HG03175 (cell line): ENCODE data around the gene EIF3K.
A peak's percentile ranks its signal among the peaks of the same experiment; 100 is the strongest.
"Not testable (repeated sequence)": the region's sequence is repeated elsewhere in the genome, so short reads cannot be mapped to it uniquely, and the experiment has no call there.

ENCODE experiments used
- ATAC-seq: cut with Tn5 transposase; IDR thresholded peaks from one replicate; pipeline ENCODE4 v1.9.1; 2021; ENCODE audit warnings: mild to moderate bottlenecking, moderate library complexity; ENCODE audit not compliant: unreplicated experiment

The EIF3K gene, protein sequence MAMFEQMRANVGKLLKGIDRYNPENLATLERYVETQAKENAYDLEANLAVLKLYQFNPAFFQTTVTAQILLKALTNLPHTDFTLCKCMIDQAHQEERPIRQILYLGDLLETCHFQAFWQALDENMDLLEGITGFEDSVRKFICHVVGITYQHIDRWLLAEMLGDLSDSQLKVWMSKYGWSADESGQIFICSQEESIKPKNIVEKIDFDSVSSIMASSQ

GRCh38 chr19:38618590-38619360 is at the start of gene EIF3K:
Gene EIF3K, plus strand, starts transcription at chr19:38619188. Its CDS starts 81 bp downstream, at chr19:38619269.
- ATAC-seq = peak; percentile 49

DNA sequence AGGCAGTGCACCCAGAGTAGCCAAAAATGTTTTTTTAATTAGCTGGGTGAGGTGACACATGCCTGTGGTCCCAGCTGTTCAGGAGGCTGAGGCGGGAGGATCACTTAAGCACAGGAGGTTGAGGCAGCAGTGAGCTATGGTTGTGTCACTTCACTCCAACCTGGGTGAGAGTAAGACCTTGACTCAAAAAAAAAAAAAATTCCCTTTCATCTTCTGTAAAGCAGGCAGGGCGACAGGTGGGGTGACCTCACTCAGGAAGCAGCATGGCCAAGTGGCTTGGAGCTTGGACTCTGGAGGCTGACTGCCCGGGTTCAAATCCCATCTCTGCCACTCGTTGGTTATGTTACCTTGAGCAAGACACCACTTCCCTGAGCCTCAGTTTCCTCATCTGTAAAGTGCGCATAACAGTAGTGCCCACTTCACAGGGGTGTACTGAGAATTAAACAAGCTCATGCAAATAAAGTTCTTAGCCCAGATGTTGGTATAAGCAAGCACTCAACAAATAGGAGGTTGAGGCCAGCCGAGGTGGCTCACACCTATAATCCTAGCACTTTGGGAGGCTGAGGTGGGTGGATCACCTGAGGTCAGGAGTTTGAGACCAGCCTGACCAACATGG is 49.5 kb upstream of the EIF3K start:
- ATAC-seq = no peak

- ATAC-seq = no peak
Measured at GRCh38 chr19:38571682-38572081, 47.3 kb upstream of the EIF3K start.

- no peak for ATAC-seq
Measured at GRCh38 chr19:38577826-38578225, 41.2 kb upstream of the EIF3K start.

DNA sequence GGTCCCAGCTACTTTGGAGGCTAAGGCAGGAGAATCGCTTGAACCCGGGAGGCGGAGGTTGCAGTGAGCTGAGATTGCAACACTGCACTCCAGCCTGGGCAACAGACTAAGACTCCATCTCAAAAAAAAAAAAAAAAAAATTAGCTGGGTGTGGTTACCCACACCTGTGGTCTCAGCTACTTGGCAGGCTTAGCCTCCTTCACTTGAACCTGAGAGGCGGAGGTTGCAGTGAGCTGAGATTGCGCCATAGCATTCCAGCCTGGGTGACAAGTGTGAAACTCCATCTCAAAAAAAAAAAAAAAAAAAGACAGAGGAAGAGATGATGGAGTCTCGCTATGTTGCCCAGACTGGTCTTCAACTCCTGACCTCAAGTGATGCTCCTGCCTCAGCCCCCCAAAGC is 39.7 kb upstream of the EIF3K start:
- not testable (repeated sequence) for ATAC-seq

GRCh38 chr19:38580080-38580479 is 38.9 kb upstream of the EIF3K start:
- no peak for ATAC-seq

DNA sequence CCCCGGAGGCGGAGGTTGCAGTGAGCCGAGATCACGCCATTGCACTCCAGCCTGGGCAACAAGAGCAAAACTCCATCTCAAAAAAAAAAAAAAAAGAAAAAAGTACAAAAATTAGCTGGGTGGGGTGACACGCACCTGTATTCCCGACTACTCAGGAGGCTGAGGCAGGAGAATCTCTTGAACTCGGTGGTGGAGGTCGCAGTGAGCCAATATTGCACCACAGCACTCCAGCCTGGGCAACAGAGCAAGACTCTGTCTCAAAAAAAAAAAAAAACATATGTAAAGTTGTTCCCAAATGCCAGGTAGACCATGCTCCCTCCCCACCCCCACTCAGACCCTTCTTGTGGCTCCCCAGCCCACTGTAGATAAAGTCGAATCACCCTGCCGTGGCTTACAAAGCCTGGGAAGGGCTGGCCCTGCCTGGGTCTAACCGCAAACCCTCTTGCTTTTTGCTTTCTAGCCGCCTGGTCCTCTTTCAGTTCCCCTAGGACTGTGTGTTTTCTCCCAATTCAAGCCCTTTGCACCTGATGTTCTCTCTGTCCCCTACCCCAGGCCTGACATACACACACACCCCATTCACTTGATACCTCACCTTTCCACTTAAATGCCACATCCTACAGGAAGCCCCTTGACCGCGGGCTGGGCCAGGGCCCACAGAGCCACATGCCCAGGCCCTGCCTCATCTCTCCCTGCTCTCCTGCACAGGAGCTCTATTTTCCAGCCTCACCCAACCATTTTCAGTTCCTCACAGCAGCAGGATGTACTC is 35.6 kb upstream of the EIF3K start:
- ATAC-seq = no peak

- ATAC-seq = no peak
Measured at GRCh38 chr19:38583985-38584305, 35.0 kb upstream of the EIF3K start.

GRCh38 chr19:38587562-38587961 is 31.4 kb upstream of the EIF3K start:
- ATAC-seq = no peak

- ATAC-seq = no peak
Measured at GRCh38 chr19:38588041-38588440, 30.9 kb upstream of the EIF3K start.

- no peak for ATAC-seq
Measured at GRCh38 chr19:38592940-38593339, 26.0 kb upstream of the EIF3K start.

DNA sequence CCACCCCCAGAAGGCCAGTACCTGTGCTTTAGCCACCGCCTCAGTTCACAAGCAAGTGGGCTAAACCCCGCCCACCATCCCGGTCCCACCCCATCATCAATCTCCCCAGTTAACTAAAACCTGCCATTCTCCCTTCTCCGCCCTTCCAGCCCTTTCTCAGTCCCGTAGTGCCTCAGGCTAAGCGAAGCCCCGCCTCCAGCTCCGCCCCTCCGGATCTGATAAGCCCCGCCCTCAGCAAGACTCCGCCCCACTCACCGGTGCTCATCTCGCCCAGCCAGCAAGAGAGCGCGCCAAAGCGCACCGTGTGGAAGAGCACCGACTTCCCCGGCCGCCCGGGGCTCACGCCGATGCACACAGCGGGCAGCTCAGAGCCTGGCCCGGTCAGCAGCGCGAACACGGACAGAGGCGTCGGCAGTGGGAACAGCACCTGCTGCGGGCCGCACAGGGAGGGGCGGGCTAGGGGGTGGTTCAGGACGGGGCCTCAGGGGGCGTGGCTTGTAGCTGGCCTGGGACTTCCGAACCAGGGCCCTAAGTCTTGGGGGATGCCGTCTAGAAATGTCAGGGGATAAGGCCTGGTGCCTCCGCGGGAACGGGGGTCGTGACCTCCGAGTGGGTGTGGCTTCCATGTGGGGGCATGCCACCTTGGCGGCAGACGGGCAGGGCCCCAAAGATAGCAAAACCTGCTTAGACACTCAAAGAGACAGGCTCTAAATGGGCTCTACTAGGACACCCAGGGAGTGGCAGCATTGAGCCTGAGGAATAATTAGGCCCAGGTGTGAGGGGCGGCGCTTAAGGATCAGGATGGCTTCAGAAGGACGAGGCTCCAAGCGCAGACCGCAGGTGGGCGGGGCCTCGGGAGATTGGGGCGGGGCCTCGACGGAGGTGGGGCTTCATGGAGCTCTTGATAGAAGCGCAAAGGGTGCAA is 22.7 kb upstream of the EIF3K start:
- ATAC-seq = no peak

GRCh38 chr19:38597075-38597474 is 21.9 kb upstream of the EIF3K start:
- no peak for ATAC-seq

DNA sequence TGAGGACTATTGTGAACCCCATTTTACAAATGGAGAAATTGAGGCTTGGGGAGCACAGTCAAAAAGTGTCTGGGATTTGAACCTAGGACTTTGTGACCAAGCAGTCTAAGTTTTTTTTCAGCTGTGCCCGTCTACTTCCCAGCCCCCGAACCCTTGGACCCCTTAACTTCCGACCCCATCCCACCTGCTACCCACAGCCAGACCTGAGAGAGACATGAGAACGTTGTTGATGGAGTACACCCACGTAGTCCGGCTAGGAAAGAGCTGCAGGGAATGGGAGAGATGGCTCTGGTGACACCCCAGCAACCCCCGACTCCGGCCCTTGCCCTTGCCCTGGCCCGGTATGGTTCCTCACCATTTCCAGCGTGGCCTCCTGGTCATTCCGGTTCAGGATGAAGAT is 19.3 kb upstream of the EIF3K start:
- ATAC-seq = no peak

- ATAC-seq = not testable (repeated sequence)
Measured at GRCh38 chr19:38602856-38603255, 16.1 kb upstream of the EIF3K start.

- no peak for ATAC-seq
Measured at GRCh38 chr19:38606131-38606530, 12.9 kb upstream of the EIF3K start.

- no peak for ATAC-seq
Measured at GRCh38 chr19:38614289-38614688, 4.7 kb upstream of the EIF3K start.

- ATAC-seq = no peak
Measured at GRCh38 chr19:38615007-38615581, 3.9 kb upstream of the EIF3K start.

DNA sequence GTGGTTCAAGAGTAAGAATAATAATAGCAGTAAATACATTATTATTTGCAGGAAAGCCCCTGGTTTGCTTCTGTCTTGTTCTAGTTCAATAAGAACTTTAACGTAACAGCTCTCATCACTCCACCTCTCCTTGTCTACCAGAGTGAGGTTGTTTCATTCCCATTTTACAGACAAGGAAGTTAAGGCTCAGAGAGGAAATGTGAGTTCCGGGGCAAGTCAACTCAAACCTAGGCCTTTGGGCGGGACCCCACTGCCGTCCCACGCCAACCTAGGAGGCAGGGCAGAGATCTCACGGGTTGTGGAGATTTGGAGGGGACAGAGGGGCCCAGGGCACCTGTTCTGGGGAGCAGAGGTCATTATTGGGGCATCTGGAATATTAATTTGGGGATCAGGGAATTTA is 2.7 kb upstream of the EIF3K start:
- ATAC-seq = no peak

- no peak for ATAC-seq
Measured at GRCh38 chr19:38617283-38617763, 1.7 kb upstream of the EIF3K start.
